ENCODE data around the gene SLC8A1.
"Not testable (repeated sequence)": the region's sequence is repeated elsewhere in the genome, so short reads cannot be mapped to it uniquely, and the experiment has no call there.

The SLC8A1 gene

GRCh38 chr2:40097691-40098385 lies 354.1 kb downstream of the SLC8A1 start:
- DNase-seq, result peak; percentile 22

DNA sequence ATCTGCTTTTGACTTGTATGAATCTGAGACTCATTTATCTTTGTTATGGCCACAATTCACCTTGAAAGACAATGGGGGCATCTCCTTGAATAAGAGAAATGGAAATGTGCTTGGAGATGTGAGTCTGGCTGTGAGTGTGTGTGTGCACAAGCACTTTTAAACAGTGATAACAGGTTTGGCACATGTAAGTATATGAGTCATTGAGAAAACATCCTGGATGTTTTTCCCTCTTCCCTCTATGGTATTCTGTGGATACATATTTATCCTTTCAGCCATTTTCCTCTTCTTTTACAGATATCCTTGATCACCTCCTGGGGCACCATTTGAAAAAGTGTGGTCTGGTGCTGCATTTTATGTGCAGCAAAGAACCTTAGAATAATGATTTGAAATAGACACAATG lies 355.5 kb downstream of the SLC8A1 start:
- peak; percentile 85 for DNase-seq

- DNase-seq, result peak; percentile 61
Measured at GRCh38 chr2:40095000-40095399, 356.9 kb downstream of the SLC8A1 start.

- no peak for DNase-seq
Measured at GRCh38 chr2:40094451-40094850, 357.4 kb downstream of the SLC8A1 start.

GRCh38 chr2:40093021-40093675 lies 358.7 kb downstream of the SLC8A1 start:
- peak; percentile 68 for DNase-seq

DNA sequence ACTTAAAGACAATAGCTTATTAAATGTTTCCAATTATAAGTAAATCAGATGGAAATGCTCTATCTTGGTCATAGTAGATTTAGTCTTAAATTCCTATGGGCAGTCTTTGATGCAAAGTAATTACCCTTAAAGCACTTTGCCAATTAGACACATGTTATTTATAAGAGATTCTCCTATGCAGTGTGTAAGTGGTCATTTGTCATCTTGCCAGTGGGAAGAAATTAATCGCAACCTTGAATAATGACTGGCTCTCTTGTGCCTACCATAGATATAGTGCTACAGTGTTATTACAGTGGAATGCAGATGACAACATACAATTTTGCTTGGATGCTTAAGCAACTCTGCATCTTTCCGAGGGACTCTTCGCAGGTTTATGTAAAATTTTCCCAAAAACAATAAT lies 361.8 kb downstream of the SLC8A1 start:
- DNase-seq, result no peak

DNA sequence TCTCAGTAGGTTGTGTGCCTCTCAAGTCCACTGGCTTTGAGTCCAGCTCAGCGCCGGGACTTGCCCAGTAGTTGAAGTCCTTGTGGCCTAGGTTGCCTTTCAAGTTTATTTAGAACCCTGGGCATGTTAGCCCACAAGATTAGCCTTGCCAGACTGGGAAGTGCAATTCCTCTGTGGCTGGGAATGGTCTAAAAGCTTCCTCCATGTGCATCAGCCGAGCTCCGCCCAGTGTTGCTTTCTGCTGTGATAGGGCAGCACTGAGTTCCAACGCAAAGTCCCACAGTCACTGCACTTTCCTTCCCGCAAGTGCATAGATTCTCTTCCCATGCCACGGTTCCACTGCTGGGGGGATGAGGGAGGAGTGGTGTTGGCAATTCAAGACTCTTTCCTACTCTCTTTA lies 364.0 kb downstream of the SLC8A1 start:
- DNase-seq, result peak; percentile 24

GRCh38 chr2:40087434-40087833 lies 364.5 kb downstream of the SLC8A1 start:
- peak; percentile 51 for DNase-seq

DNA sequence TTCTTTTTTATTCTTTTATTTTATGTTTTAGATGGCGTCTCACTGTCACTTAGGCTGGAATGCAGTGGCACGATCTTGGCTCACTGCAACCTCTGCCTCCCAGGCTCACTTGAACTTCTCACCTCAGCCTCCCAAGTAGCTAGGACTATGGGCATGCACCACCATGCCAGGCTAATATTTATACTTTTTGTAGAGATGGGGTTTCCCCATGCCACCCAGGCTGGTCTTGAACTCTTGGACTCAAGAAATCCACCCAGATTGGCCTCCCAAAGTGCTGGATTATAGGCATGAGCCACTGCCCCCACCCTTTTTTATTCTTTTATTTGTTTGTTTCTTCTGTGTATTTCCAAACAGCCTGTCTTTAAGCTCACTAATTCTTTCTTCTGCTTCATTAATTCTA lies 366.1 kb downstream of the SLC8A1 start:
- DNase-seq, result no peak

DNA sequence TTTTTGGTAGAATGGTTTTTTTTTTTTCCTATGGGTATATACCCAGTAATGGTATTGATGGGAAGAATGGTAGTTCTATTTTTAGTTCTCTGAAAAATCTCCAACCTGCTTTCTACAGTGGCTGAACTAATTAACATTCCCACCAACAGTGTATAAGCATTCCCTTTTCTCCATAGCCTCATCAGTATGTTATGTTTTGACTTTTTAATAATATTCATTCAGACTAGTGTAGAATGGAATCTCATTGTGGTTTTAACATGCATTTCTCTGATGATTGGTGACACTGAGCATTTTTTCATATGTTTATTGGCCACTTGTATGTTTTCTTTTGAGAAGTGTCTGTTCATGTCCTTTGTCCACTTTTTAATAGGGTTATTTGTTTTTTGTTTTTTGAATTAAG lies 378.6 kb downstream of the SLC8A1 start:
- DNase-seq, result not testable (repeated sequence)

DNA sequence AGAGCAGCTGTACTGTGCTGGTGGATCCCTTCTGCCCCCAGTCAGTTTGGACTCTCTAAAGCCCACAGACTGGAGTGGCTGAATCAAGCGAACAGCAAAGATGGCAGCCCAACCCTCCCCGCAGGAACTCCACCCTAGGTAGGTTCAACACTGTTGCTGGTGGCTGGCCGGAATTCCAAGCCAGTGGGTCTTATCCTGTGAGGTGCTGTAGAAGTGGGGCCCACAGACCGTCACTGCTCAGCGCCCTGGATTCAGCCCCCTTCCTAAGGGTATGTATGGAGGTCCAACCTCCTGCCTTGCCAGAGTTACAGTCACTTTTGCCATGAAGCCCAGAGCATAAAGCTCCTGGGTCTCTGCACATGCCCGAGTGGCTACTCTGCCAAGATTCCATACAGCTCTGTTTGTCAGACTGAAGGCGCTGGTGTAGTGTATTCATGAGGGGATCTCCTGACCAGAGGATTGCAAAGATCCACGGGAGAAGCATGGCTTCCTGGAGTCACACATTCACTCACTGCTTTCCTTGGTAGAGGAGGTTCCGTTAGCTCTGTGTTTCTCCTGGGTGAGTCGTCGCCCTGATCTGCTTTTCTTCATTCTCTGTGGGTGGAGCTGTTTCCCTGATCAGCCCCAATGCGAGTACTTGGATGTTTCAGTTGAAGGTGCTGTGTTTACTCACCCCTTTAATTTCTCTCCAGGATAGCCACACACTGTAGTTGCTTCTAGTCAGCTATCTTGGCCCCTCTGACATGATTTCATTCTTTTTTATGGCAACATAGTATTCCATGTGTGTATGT lies 379.3 kb downstream of the SLC8A1 start:
- no peak for DNase-seq

- no peak for DNase-seq
Measured at GRCh38 chr2:40062381-40062780, 389.5 kb downstream of the SLC8A1 start.

DNA sequence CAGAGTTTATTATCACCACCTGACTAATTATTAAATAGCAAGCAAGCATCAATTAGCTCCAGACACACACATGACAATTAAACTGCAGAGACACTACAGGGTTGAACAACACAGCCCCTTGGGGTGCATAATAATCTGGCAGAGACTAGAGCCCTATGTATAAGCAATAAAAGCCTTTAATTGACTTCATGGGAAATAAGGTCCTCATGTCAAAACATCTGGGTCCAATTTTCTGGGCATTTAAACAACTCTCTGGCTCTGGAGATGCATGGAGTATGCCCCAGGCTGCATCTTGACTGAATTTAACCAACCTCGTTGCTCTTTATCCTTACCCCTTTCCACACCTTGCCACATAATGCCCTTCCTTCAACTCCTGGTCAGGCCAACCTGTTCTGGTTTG lies 402.1 kb downstream of the SLC8A1 start:
- DNase-seq, result no peak

DNA sequence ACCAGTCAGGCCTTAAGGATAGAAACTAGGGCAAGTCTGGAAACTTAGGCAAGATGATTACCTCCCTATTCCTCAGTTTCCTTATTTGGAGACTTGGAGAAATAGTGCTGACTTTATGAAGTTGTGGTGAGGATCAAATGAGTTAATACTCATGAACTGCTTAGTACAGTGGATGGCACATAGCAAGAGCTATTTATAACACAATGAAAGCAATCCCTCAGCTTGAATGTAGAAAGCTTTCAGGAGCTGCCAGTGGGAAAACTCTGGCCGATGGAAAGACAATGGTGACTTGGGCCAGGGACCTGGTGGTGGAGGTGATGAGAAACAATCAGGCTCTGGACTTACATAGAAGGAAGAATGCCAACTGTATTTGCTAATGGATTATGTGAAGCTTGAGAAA lies 403.4 kb downstream of the SLC8A1 start:
- no peak for DNase-seq

- DNase-seq, result no peak
Measured at GRCh38 chr2:40047406-40047805, 404.5 kb downstream of the SLC8A1 start.

Data from DMS53 (cell line).